Right ventricle myocardium inferior (tissue), 1 donor: ENCODE measurements around the gene LTN1. TPM values are rescaled to one million over a fixed set of nuclear protein-coding genes. Genes with fewer than 3 reads are reported as not detected.
"Not testable (repeated sequence)": the region's sequence is repeated elsewhere in the genome, so short reads cannot be mapped to it uniquely, and the experiment has no call there.

ENCODE experiments used
- ATAC-seq: fragments of 200-7000 bp; cut with Tn5 transposase; one replicate; pipeline ENCODE4 v1.9.1; 2020; ENCODE audit warnings: mild to moderate bottlenecking, moderate library complexity
- DNase-seq: peaks from one replicate; pipeline ENCODE4 v3.0.0; 2021; ENCODE audit errors: missing footprints
- intact Hi-C: fragments of 100-400 bp; cut with DNase I; formaldehyde crosslinking; loops from one replicate; pipeline ENCODE4 v1.11.0; 2022
- long read RNA-seq: library from polyadenylated mRNA; unstranded; transcript quantifications from one replicate; pipeline ENCODE4 v2.0.0, GENCODE V29; 2021
- total RNA-seq: library from RNA; stranded (reverse); fragmentation: NEBNext Ultra II Directional; extraction: Animal tissue kit (Norgen Biotek cat#: 25700); gene quantifications from one replicate; pipeline ENCODE4 v1.2.1, GENCODE V29; 2021
- donor health status: DM: no; HTN: yes; CAD: no; lungs with severe emphysema.

Gene LTN1, protein sequence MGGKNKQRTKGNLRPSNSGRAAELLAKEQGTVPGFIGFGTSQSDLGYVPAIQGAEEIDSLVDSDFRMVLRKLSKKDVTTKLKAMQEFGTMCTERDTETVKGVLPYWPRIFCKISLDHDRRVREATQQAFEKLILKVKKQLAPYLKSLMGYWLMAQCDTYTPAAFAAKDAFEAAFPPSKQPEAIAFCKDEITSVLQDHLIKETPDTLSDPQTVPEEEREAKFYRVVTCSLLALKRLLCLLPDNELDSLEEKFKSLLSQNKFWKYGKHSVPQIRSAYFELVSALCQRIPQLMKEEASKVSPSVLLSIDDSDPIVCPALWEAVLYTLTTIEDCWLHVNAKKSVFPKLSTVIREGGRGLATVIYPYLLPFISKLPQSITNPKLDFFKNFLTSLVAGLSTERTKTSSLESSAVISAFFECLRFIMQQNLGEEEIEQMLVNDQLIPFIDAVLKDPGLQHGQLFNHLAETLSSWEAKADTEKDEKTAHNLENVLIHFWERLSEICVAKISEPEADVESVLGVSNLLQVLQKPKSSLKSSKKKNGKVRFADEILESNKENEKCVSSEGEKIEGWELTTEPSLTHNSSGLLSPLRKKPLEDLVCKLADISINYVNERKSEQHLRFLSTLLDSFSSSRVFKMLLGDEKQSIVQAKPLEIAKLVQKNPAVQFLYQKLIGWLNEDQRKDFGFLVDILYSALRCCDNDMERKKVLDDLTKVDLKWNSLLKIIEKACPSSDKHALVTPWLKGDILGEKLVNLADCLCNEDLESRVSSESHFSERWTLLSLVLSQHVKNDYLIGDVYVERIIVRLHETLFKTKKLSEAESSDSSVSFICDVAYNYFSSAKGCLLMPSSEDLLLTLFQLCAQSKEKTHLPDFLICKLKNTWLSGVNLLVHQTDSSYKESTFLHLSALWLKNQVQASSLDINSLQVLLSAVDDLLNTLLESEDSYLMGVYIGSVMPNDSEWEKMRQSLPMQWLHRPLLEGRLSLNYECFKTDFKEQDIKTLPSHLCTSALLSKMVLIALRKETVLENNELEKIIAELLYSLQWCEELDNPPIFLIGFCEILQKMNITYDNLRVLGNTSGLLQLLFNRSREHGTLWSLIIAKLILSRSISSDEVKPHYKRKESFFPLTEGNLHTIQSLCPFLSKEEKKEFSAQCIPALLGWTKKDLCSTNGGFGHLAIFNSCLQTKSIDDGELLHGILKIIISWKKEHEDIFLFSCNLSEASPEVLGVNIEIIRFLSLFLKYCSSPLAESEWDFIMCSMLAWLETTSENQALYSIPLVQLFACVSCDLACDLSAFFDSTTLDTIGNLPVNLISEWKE (N-terminal part only)
- 16.6 TPM for total RNA-seq
- long read RNA-seq, full-length matches to known transcripts = 3 of 4 reads
- long read RNA-seq, partial matches to known transcripts = 1 of 4 reads
- long read RNA-seq, other reads (novel, unspliced or antisense) = 0 of 4 reads

DNA sequence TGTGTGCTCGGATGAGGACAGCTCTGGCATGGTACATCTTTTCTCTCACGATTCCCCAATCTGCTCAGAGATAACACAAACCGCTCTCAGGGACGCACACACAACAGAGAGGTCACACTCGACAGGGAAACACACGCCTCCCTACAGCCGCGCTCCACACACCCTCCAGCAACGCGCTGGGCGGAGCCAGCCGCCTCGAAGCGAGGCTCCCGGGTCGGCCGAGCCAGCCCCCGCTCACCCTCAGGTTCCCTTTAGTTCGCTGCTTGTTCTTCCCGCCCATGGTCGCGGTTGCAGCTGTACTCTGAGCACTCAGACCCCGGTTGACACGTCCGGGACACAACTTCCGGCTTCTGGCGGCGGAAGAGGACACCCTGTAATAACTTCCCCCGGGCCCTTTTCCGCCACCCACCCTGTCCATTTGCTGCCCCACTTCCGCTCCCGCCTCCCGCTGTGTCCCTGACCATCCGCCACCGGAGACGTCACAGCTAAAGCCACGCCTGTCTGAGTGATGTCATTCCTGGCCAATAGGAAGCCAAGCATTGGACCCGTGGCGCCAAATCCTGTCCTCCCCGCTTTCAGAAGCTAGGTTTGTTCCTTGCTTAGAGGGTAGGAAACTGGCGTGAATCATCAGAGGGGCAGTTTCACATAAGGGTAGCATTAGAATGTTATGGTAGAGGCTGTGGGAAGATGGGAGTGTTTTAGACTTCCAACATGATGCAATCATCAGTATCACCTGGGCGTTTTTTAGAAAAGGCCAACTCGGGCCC, at the start of gene LTN1:
Gene LTN1 (minus strand): TSS at position 352 of the 767 bp plus-strand sequence. CDS start 72 bp downstream, at position 280.
- peak; percentile 100 for ATAC-seq
- intact Hi-C loops = loop anchor here (5.0 kb wide), 1 partner anchor 35 kb away; no protein-coding TSS in a partner anchor
- DNase-seq = peak; percentile 98

DNA sequence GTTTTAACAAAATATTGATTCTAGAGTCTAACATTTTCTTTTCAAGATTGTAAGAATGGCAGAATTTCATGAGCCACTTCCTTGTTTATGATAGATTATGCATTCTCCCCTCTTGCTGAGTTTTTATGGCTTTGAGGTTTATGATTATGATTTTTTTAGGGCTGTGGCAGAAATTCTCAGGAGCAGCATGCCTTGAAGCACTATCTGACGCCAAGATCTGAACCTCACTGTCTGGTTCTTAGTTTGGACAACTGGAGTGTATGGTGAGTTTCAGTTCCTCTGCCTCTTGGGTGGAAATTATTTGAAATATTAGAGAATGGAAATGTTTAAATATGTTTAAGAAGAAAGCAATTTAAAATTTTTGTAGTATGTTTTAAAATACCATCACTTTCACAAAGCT, 42.0 kb upstream of the LTN1 start:
- no peak for ATAC-seq
- intact Hi-C loops = no loop called here
- no peak for DNase-seq

DNA sequence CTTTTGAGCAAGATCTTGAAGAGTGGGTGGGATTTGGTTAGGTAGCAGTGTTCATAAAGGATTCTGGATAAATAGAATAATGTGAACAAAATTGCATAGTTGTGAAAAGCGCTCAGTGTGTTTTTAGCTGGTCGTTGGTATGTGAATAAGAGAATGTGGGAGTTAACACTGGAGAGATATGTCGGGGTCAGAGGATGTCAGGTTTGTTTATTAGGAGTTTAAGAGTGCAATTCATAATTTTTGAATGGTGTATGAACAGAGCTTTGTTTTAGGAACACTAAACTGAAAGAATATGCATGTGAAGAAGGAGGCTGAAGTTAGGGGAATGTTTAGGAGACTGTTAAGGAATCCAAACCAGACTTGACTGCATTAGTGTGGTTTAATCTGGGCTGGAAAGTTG, 41.2 kb upstream of the LTN1 start:
- ATAC-seq (no peak), DNase-seq (no peak)
- intact Hi-C loops = no loop called here

DNA sequence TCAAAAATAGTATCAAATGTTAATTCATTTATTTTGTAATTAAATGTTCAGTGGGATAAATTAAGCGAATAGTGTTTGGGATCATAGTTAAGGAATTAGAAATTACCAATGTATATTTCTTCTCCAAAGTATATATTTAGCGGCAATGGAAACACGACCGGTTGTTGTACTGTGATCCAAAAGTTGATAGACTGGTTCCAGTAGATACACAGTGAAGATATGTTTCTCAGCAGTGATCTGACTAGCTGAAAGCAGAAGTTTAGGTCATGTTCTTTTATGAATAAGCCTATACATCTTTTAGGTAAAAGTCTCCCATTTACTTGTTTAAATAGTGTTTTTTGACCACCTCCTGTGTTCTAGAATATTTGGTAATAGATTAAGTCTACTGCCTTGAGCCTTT, 40.6 kb upstream of the LTN1 start:
- ATAC-seq = no peak
- no peak for DNase-seq
- intact Hi-C loops = no loop called here

DNA sequence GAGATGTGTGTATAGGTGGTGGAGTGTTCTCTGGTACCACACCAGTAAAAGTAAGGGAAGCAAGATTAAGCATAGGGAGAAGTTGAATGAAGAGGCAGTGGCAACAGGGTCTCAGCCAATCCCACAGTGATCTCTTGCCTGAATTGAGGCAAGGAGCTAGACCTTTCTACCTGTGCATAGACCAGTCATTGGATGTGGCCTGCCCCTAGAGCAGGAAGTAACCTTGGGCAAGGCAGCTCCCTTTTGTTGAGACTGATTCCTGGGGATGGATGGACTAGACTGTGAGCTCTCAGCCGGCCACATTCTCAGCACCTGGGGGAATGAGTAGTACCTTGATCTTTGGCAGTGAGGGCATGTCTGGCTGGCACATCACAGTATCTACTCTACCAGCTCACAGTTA, 38.2 kb upstream of the LTN1 start:
- no peak for ATAC-seq
- no peak for DNase-seq
- intact Hi-C loops = no loop called here

DNA sequence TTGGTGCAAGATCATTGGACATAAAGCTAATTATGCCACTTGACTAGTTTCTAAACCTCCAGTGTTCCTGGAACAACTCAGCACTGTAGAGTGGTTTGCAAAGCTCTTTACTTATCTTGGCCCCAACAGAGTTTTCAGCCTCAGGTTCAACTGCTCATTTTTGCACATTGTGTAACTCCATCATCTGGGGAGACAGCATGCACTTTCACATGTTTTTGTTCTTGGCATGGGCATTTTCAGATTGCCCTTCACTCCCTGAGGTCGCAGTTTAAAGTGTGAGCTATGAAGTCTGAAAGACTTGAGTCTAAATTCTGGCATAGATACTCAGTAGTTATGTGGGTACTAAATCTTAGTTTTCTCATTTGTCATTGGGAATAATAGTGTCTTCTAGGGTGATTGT, 36.8 kb upstream of the LTN1 start:
- ATAC-seq (no peak), DNase-seq (no peak)
- intact Hi-C loops = loop anchor here (5.0 kb wide), 1 partner anchor 37 kb away; the partner anchor contains the start of gene LTN1

DNA sequence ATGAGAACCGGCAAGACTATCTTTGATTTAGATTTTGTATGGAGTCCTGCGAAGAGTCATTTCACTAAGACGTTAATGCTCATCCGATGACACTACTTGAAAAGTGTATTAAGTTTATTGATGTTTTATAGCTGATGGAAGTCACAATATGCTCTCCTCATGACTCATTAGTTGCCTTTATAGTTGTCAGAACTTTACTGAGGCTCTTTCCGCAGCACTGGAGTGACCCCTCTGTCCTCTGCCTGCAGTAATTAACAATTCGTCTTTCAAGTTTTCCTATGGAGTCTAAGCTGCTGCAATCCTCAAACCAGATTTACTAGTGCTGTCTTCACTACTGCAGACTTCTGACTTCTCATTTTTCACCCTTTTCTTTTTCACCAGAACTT, 32.6 kb upstream of the LTN1 start:
- DNase-seq (no peak), ATAC-seq (no peak)
- intact Hi-C loops = loop anchor here (2.0 to 5.0 kb wide), 2 partner anchors 33 to 47 kb away; partner anchors contain the start of genes CCT8 and LTN1

DNA sequence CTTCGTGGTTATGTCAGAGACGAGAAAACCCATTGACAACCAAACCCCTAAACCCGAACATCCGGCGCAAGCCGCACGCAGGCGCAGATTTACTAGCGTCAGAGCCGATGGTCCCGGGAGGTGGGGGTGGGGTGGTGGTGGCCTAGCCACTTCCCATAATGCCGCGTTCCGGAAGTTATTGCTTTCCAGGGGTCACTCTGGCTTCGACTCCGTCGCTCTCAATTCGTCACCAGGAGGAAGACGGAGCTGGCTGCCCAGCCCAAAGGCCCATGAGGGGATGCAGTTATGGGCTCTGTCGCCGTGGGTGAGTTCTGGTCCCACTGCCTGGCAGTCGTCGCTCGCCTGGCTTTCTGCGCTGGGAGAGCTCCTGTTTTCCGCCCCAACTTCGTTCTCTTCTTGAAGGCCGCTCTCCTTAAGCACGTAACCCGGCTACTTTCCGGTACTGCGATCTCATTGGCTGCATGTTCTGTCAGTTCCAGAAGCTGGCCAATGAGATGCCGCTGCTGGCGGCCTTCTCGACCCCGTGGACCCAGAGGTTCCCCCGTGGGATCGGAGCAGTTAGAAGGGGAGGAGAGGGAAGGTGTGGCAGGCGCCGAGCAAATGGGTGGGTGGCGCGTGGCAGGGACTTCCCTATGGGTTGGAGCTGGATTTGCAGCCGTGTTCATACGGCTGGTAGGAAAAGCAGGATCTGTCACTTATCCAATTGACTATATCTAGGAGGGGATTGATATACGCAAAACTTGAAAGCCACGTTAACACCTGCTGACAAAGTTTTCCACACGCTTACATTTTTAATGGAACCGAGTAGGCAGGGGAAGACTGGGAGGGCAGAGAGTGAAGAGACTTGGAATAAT, 32.0 kb upstream of the LTN1 start, which contains the start of gene USP16:
Gene USP16 (plus strand): TSS at position 195 of the 854 bp plus-strand sequence. CDS start 3,246 bp downstream, outside the sequence.
- DNase-seq (peak; percentile 95), ATAC-seq (peak; percentile 99)
- intact Hi-C loops = loop anchor here (1.0 to 5.0 kb wide), 3 partner anchors 22 to 48 kb away; partner anchors contain the start of genes CCT8 and LTN1

DNA sequence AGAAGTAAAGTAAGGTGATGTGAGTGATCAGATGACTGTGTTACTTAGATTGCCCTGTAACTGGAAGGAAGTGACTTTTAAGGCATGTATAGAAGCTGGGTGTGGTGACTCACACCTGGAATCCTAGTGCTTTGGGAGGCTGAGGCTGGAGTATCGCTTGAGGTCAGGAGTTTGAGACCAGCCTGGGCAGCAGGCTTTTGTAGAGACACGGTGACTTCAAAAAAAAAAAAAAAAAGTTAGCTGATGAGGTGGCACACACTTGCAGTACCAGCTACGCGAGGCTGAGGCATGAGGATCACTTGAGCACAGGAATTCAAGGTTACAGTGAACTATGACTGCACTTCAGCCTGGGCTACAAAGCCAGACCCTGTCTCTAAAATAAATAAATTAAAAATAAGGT, 29.5 kb upstream of the LTN1 start:
- DNase-seq (no peak), ATAC-seq (no peak)
- intact Hi-C loops = no loop called here

DNA sequence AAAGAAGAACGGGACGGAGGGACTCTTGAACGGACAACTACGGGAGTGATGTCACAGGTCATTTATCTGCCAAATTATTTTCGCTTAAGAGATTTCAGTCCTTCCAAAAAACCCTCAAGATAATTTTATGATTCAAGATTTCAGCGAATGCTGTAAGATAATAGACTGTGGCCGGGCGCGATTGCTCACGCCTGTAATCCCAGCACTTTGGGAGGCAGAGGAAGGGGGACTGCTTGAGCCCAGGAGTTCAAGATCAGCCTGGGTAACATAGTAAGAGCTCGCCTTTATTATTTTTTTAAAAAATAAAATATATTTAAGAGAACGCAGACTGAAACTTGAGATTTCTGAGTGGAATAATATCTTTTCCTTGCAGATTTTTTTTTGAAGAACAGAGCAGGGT, 25.9 kb upstream of the LTN1 start:
- ATAC-seq (no peak), DNase-seq (no peak)
- intact Hi-C loops = loop anchor here (2.0 kb wide), 1 partner anchor 16 kb away; no protein-coding TSS in a partner anchor

DNA sequence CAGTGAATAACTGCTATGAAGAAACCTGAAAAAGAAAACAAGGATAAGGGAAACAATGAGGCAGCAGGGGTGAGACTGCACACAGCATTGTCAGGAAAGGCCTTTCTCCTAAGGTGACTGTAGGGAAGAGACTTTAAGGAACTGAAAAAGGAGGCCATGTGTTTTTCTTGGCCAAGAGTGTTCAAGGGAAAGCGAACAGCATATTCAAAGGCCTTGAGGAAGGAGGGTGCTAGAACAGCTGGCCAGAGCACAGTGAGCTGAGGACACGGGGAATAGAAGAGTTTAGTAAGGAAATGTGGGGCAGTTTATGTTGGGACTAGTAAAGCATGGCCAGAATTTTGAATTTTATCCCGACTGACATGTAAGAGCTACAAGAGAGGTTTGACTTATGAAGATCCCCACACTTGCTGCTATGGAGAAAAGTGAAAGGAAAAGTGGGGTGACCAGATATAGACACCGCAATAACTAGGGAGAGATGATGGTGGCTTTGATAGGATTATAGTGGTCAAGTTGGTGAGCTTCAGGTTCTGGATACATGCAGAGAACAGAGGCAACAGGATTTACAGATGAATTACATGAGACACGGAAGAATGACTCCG, 25.1 kb upstream of the LTN1 start:
- intact Hi-C loops = loop anchor here (2.0 kb wide), 1 partner anchor 15 kb away; no protein-coding TSS in a partner anchor
- ATAC-seq (no peak), DNase-seq (no peak)

DNA sequence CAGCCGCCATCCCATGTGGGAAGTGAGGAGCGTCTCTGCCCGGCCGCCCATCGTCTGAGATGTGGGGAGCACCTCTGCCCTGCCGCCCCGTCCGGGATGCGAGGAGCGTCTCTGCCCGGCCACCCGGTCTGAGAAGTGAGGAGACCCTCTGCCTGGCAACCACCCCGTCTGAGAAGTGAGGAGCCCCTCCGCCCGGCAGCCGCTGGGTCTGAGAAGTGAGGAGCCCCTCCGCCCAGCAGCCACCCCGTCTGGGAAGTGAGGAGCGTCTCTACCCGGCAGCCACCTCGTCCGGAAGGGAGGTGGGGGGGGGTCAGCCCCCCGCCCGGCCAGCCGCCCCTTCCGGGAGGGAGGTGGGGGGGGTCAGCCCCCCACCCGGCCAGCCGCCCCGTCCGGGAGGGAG, 18.6 kb upstream of the LTN1 start:
- ATAC-seq, intact Hi-C loops, DNase-seq: not testable (repeated sequence)

DNA sequence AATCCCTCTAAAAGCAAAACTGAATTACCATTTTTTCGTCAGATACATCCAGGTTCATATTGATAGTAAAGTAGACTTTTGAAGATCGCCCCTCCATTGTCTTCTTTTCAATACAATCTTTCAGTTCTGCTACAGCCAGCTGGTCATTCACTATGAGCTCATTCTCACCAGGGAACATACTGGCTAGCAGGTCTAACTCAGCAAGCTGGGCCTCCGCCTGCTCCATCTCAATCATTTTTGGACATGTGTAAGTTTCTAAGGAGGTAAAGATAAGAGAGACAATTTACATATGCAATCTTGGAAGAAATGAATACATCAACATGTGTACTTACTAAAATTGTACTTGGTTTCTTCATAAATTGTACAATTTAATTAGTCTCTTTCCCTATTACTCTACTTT, 15.7 kb upstream of the LTN1 start:
- no peak for ATAC-seq
- intact Hi-C loops = no loop called here

DNA sequence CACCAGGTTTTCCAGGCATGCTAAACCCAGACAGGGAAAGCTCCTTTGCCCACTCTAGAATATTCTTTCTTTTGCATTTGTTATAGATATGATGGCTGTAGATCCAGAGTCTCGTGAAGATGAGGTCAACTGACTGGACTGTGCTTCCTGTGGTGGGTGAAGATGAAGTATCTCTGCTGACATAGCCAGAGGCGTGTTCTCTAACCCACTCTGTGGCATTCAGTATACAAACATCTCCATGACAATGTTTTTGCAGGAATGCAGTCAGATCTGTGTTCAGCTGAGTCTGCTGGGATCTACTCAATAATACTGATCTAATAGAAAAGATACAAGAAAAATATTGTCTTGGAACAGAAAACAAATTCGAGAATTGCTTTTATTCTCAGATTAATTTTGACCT, 15.1 kb upstream of the LTN1 start:
- intact Hi-C loops = no loop called here
- DNase-seq (no peak), ATAC-seq (no peak)

More for the DNA sequence above, 15.7 kb upstream of the LTN1 start:
- no peak for DNase-seq

DNA sequence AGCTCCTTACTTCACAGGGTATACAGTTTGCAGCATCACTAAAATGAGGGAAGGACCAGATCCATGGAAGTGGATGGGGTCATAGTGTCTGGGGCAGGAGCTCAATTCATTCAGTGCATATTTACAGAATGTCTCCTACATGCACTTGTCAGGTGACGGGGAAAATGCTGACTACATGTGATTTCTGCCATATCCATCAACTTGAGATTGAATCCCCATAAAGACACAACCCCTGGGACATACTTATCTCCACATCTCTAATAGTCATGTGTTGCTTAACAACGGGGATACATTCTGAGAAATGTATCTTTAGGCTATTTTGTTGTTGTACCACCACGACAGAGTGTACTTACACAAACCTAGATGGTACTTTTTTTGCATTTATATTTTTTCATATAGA, 14.5 kb upstream of the LTN1 start:
- DNase-seq (no peak), ATAC-seq (no peak)
- intact Hi-C loops = no loop called here

DNA sequence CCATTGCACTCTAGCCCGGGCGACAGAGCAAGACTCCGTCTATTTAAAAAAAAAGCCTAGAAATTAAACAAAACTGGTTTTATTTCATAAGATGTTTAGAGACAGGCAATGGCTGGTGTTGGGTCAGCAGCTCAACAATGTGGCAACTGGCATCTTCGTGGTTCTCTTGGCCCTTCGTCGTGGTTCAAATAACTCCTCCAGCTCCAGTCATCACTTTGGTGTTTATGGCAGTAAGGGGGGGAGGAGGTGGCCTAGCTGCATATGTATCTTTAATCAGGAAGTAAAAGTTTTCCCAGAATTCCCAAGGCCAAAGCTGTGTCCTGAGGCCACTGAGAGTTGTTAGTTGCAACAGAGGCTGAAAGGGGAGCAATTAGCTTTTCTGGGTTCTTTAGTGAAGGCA, 13.0 kb upstream of the LTN1 start:
- no peak for DNase-seq
- intact Hi-C loops = no loop called here
- no peak for ATAC-seq
